Kidney (tissue), 14 donors: Measurements from ENCODE around the gene AP1S1. TPM values are rescaled to one million over a fixed set of nuclear protein-coding genes. Genes with fewer than 3 reads are reported as not detected.

ENCODE experiments used
- DNase-seq, 5 donors: peaks; one replicate each; pipeline ENCODE4 v3.0.0-alpha.2; 2013 to 2020
- FAIRE-seq: peaks from 2 replicates; lab custom pipeline; 2012; peaks lifted over from hg19 to GRCh38; lab: Jason Lieb, UNC
- H3K27ac ChIP-seq, 2 donors: one replicate each; pipeline ENCODE4 v1.7.0; 2013; ENCODE audit warnings: low read depth in 2 of 2, low read length in 2 of 2, inconsistent platforms in 1 of 2
- H3K27me3 ChIP-seq: one replicate; pipeline ENCODE4 v1.7.1; 2013; ENCODE audit warnings: low read length, inconsistent platforms; ENCODE audit not compliant: control insufficient read depth, insufficient read depth
- H3K36me3 ChIP-seq, 3 donors: one replicate each; pipeline versions ENCODE4 v1.7.0 to v1.7.1; 2013; ENCODE audit warnings: low read length in 3 of 3, control low read depth in 1 of 3, inconsistent platforms in 1 of 3; ENCODE audit not compliant: insufficient read depth in 3 of 3, control insufficient read depth in 2 of 3
- H3K4me1 ChIP-seq, 3 donors: one replicate each; pipeline versions ENCODE4 v1.7.0 to v1.7.1; 2013; ENCODE audit warnings: low read length in 3 of 3, inconsistent platforms in 1 of 3, low read depth in 1 of 3; ENCODE audit not compliant: control insufficient read depth in 2 of 3, insufficient read depth in 2 of 3
- H3K4me3 ChIP-seq, 3 donors: one replicate each; pipeline versions ENCODE4 v1.7.0 to v1.8.1; 2013; ENCODE audit warnings: low read length in 3 of 3, control low read depth in 1 of 3, inconsistent platforms in 1 of 3
- H3K9ac ChIP-seq, 3 donors: one replicate each; pipeline versions ENCODE4 v1.7.0 to v1.7.1; 2013; ENCODE audit warnings: low read length in 3 of 3, control low read depth in 1 of 3, inconsistent platforms in 1 of 3
- H3K9me3 ChIP-seq, 3 donors: one replicate each; pipeline versions ENCODE4 v1.7.0 to v1.7.1; 2013; ENCODE audit warnings: low read length in 3 of 3, control low read depth in 1 of 3, inconsistent platforms in 1 of 3; ENCODE audit not compliant: control insufficient read depth in 2 of 3, insufficient read depth in 1 of 3
- CTCF ChIP-seq: IDR thresholded peaks from 3 replicates; pipeline ENCODE4 v1.5.1; 2012; ENCODE audit warnings: mild to moderate bottlenecking, moderate library complexity, borderline replicate concordance; ENCODE audit not compliant: insufficient read depth; ENCODE audit errors: extremely low read depth
- intact Hi-C: fragments of 100-400 bp; cut with DNase I; formaldehyde crosslinking; loops from one replicate; pipeline ENCODE4 v1.11.1; 2022
- polyA plus RNA-seq: library from polyadenylated mRNA; stranded (reverse); fragments of 350-450 nt; fragmentation: Illumina TruSeq; extraction: RNeasy Lipid Tissue Mini Kit (QIAGEN cat#74804); gene quantifications from one replicate; pipeline ENCODE4 v1.2.3, GENCODE V29; 2014; ENCODE audit warnings: low read depth, low replicate concordance; ENCODE audit not compliant: insufficient read depth
- total RNA-seq: library from RNA; stranded (reverse); fragmentation: NEBNext Ultra II Directional; extraction: Animal tissue kit (Norgen Biotek cat#: 25700); gene quantifications from one replicate; pipeline ENCODE4 v1.2.1, GENCODE V29; 2021
- donor health status: control.
- donor health status: control.
- donor health status: control.
- donor health status: control.
- donor health status: control.
- donor health status: DM: yes; HTN: yes; CAD: no.
- donor health status: Normal renal cell carcinoma (clear cell type).

The AP1S1 gene
- total and polyA plus RNA-seq, 2 donors from 2014 or later = 50.4 to 133 TPM

GRCh38 chr7:101165958-101166647, 11.8 kb downstream of the AP1S1 start:
- Histone ChIP-seq H3K36me3 (no peaks in the 10 kb centered on the region), H3K27me3 (peaks cover 54% of the 10 kb centered on the region), H3K9me3 (no peaks in the 10 kb centered on the region), H3K4me1 (peaks cover 0 to 22% (median 5%) of the 10 kb centered on the region in 3 donors), H3K4me3 (peak overlapping the region in 1 of 3 donors; percentile 21), H3K27ac (no peak overlapping the region), H3K9ac (no peak overlapping the region)
- no peak for TF ChIP-seq CTCF
- intact Hi-C loops = no loop called here
- no peak for FAIRE-seq
- DNase-seq = peak in 1 of 5 donors; percentile 67

- intact Hi-C loops = no loop called here
- peaks cover 0 to 22% (median 5%) of the 10 kb centered on the region in 3 donors for H3K4me1 ChIP-seq
- no peaks in the 10 kb centered on the region for H3K9me3 ChIP-seq
- H3K4me3 ChIP-seq = no peak overlapping the region
- FAIRE-seq (no peak), DNase-seq (no peak)
- TF ChIP-seq CTCF = no peak
- H3K36me3 ChIP-seq = no peaks in the 10 kb centered on the region
- no peak overlapping the region for H3K9ac ChIP-seq
- H3K27ac ChIP-seq = no peak overlapping the region
- H3K27me3 ChIP-seq = peaks cover 59% of the 10 kb centered on the region
Measured at GRCh38 chr7:101166648-101166908, 12.3 kb downstream of the AP1S1 start.

- Histone ChIP-seq H3K27me3 (peaks cover 62% of the 10 kb centered on the region), H3K4me1 (peaks cover 0 to 22% (median 5%) of the 10 kb centered on the region in 3 donors), H3K4me3 (no peak overlapping the region), H3K36me3 (no peaks in the 10 kb centered on the region), H3K9ac (no peak overlapping the region), H3K27ac (no peak overlapping the region), H3K9me3 (no peaks in the 10 kb centered on the region)
- no peak for TF ChIP-seq CTCF
- DNase-seq = peak in 3 of 5 donors; percentile 38 to 67 (median 59)
- intact Hi-C loops = no loop called here
- FAIRE-seq = no peak
Measured at GRCh38 chr7:101166909-101167644, 12.8 kb downstream of the AP1S1 start.
